Loucy (cell line): ENCODE measurements around the gene ARHGAP45.

Source experiments
- H2AFZ ChIP-seq: fragments of 200-600 bp; sonication (generic); 2 replicates; pipeline ENCODE4 v1.6.0; 2016; ENCODE audit warnings: antibody characterized with exemption, mild to moderate bottlenecking, low read length, moderate library complexity
- H3F3A ChIP-seq: fragments of 200-600 bp; 2 replicates; pipeline ENCODE4 v1.6.0; 2016; ENCODE audit warnings: antibody characterized with exemption, low read depth, mild to moderate bottlenecking
- H3K27me3 ChIP-seq: fragments of 200-600 bp; sonication (generic); 2 replicates; pipeline ENCODE4 v1.6.1; 2014; ENCODE audit warnings: low read length, mild to moderate bottlenecking; ENCODE audit not compliant: insufficient read depth, poor library complexity, severe bottlenecking
- H3K36me3 ChIP-seq: fragments of 200-600 bp; sonication (generic); 2 replicates; pipeline ENCODE4 v1.6.1; 2016; ENCODE audit warnings: low read length; ENCODE audit not compliant: insufficient read depth
- H3K4me1 ChIP-seq: fragments of 200-600 bp; sonication (generic); 2 replicates; pipeline ENCODE4 v1.5.1; 2014; ENCODE audit warnings: low read length, mild to moderate bottlenecking; ENCODE audit not compliant: insufficient read depth, poor library complexity, severe bottlenecking
- H3K4me2 ChIP-seq: fragments of 200-600 bp; sonication (generic); 2 replicates; pipeline ENCODE4 v1.6.0; 2014; ENCODE audit warnings: antibody characterized with exemption, low read length, low read depth, mild to moderate bottlenecking; ENCODE audit not compliant: poor library complexity, severe bottlenecking
- H3K4me3 ChIP-seq: fragments of 200-600 bp; sonication (generic); 2 replicates; pipeline ENCODE4 v1.5.1; 2014; ENCODE audit warnings: low read length, mild to moderate bottlenecking, mixed read lengths; ENCODE audit not compliant: poor library complexity, severe bottlenecking
- H3K79me2 ChIP-seq: fragments of 200-600 bp; sonication (generic); 2 replicates; pipeline ENCODE4 v1.6.1; 2014; ENCODE audit warnings: low read length; ENCODE audit not compliant: insufficient read depth
- H3K9ac ChIP-seq: fragments of 200-600 bp; sonication (generic); 2 replicates; pipeline ENCODE4 v1.6.0; 2014; ENCODE audit warnings: mild to moderate bottlenecking, low read depth, low read length, moderate library complexity; ENCODE audit not compliant: poor library complexity, severe bottlenecking
- H3K9me2 ChIP-seq: fragments of 200-600 bp; sonication (generic); replicated peaks from 2 replicates; pipeline ENCODE4 v1.6.1; 2016; ENCODE audit warnings: low read depth, low read length, mixed read lengths
- H3K9me3 ChIP-seq: fragments of 200-600 bp; sonication (generic); 2 replicates; pipeline ENCODE4 v1.6.1; 2014; ENCODE audit warnings: mild to moderate bottlenecking, antibody characterized with exemption, low read length, low read depth; ENCODE audit not compliant: insufficient read depth
- H4K20me1 ChIP-seq: fragments of 200-600 bp; sonication (generic); 2 replicates; pipeline ENCODE4 v1.6.0; 2014; ENCODE audit warnings: antibody characterized with exemption, low read length, mild to moderate bottlenecking; ENCODE audit not compliant: insufficient read depth, poor library complexity, severe bottlenecking
- CTCF ChIP-seq: fragments of 200-600 bp; sonication (generic); conservative IDR thresholded peaks from 2 replicates; pipeline ENCODE4 v1.5.1; 2014; ENCODE audit warnings: mild to moderate bottlenecking, antibody characterized with exemption, low read length
- EZH2phosphoT487 ChIP-seq: fragments of 200-600 bp; IDR thresholded peaks from 2 replicates; pipeline ENCODE4 v1.6.1; 2018; ENCODE audit warnings: antibody characterized with exemption, mild to moderate bottlenecking, moderate library complexity, borderline replicate concordance

Gene ARHGAP45

GRCh38 chr19:1115646-1116420, 48.9 kb downstream of the ARHGAP45 start:
- no peak overlapping the region for H2AFZ ChIP-seq
- no peaks in the 10 kb centered on the region for H3K27me3 ChIP-seq
- H3F3A ChIP-seq: no peaks in the 10 kb centered on the region
- no peaks in the 10 kb centered on the region for H3K4me1 ChIP-seq
- TF ChIP-seq EZH2phosphoT487 (no peak), CTCF (no peak)
- H3K4me2 ChIP-seq: no peak overlapping the region
- H3K79me2 ChIP-seq: no peaks in the 10 kb centered on the region
- H3K36me3 ChIP-seq: peaks cover 42% of the 10 kb centered on the region; the same call in 1 of the 2 replicates
- H3K9me2 ChIP-seq: no peaks in the 10 kb centered on the region
- H4K20me1 ChIP-seq: no peaks in the 10 kb centered on the region
- no peaks in the 10 kb centered on the region for H3K9me3 ChIP-seq
- H3K9ac ChIP-seq: no peak overlapping the region
- no peak overlapping the region for H3K4me3 ChIP-seq

GRCh38 chr19:1116726-1117581, 50.0 kb downstream of the ARHGAP45 start:
- Histone ChIP-seq H3K4me3 (no peak overlapping the region), H3K36me3 (peaks cover 53% of the 10 kb centered on the region; the same call in 1 of the 2 replicates), H3K9me2 (no peaks in the 10 kb centered on the region), H3K27me3 (no peaks in the 10 kb centered on the region), H3K9me3 (no peaks in the 10 kb centered on the region), H3K4me2 (no peak overlapping the region), H3K9ac (no peak overlapping the region), H3F3A (no peaks in the 10 kb centered on the region), H3K79me2 (no peaks in the 10 kb centered on the region), H2AFZ (no peak overlapping the region), H4K20me1 (no peaks in the 10 kb centered on the region), H3K4me1 (no peaks in the 10 kb centered on the region)
- TF ChIP-seq CTCF (no peak), EZH2phosphoT487 (no peak)

- Histone ChIP-seq H3K79me2 (no peaks in the 10 kb centered on the region), H3F3A (no peaks in the 10 kb centered on the region), H3K4me3 (no peak overlapping the region), H3K9ac (no peak overlapping the region), H3K4me1 (no peaks in the 10 kb centered on the region), H2AFZ (no peak overlapping the region), H3K27me3 (no peaks in the 10 kb centered on the region), H4K20me1 (no peaks in the 10 kb centered on the region), H3K9me3 (no peaks in the 10 kb centered on the region), H3K9me2 (no peaks in the 10 kb centered on the region), H3K4me2 (no peak overlapping the region), H3K36me3 (peaks cover 58% of the 10 kb centered on the region; the same call in 1 of the 2 replicates)
- TF ChIP-seq EZH2phosphoT487: no peak
- TF ChIP-seq CTCF: no peak
Observed at GRCh38 chr19:1117654-1118053, 50.7 kb downstream of the ARHGAP45 start.
